ENCODE measurements around the gene NET1. TPM values are rescaled to one million over a fixed set of nuclear protein-coding genes. Genes with fewer than 3 reads are reported as not detected.

The NET1 gene
- total RNA-seq, 1 donor from 2014 or later, result 113 TPM

DNA sequence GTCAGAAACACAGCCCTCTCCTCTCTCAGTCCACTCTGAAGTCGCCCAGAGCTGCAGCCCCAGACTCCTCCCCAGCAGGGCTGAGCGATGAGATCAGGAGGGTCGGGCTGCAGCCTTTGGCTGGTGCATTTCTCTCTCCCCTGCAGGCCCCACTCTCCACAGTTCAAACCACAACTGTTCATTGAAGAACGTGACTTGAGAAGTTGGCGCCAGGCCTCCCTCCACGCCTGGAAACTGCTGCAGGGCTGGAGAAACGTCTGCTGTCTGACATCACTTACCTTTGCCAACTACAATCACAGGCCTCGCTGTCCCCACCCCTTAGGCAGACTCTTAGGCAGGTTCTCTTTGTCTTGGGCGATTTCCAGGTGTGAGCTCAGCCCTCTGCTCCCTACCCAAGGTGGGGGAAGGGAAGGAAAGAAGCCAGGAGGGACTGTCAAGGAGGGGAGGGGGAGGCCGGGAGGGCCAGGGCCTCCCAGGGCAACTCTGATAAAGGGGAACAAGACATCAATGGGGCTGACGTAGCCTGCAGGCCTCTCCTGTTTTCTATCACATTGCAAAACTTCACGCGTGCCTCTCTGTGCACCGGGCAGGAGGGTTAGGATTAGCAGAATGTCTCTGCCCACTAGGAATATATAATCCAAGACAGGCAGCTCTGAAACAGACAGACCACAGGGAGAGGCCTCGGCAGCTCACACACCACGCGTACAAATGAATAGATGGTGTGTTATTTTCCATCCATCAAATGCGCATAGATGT is 54.3 kb downstream of the NET1 start:
- Histone ChIP-seq H3K36me3 (ENCODE audit: control insufficient read depth, insufficient read depth, low read length) (no peaks in the 10 kb centered on the region), H3K27me3 (ENCODE audit: control insufficient read depth, insufficient read depth, low read length) (no peaks in the 10 kb centered on the region), H3K4me3 (ENCODE audit: low read depth, low read length) (no peak overlapping the region)
- TF ChIP-seq, protein P1, sequence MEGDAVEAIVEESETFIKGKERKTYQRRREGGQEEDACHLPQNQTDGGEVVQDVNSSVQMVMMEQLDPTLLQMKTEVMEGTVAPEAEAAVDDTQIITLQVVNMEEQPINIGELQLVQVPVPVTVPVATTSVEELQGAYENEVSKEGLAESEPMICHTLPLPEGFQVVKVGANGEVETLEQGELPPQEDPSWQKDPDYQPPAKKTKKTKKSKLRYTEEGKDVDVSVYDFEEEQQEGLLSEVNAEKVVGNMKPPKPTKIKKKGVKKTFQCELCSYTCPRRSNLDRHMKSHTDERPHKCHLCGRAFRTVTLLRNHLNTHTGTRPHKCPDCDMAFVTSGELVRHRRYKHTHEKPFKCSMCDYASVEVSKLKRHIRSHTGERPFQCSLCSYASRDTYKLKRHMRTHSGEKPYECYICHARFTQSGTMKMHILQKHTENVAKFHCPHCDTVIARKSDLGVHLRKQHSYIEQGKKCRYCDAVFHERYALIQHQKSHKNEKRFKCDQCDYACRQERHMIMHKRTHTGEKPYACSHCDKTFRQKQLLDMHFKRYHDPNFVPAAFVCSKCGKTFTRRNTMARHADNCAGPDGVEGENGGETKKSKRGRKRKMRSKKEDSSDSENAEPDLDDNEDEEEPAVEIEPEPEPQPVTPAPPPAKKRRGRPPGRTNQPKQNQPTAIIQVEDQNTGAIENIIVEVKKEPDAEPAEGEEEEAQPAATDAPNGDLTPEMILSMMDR (IDR thresholded peaks at IDR 0.05; ENCODE audit: insufficient read depth, low read length, poor library complexity, severe bottlenecking), result no peak
- peak; percentile 63 for DNase-seq (ENCODE audit: low read depth)

DNA sequence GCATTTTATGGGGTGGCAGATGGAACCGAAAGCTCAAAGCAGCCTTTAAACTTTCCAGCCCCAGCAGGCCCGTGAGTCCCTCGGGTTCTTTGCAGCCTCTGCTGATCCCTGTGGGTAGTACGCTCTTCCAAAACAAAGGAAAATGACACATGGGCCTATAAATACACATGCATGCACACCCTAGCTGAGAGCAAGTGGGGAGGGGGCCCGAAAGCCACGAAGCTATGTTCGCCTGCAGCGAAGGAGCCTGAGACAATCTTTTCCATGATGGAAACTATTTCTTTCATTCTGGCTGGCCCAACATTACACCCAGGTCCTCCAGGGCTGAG is 54.8 kb downstream of the NET1 start:
- TF ChIP-seq, protein P1 (IDR thresholded peaks at IDR 0.05; ENCODE audit: insufficient read depth, low read length, poor library complexity, severe bottlenecking), result no peak
- H3K4me3 ChIP-seq (ENCODE audit: low read depth, low read length), result no peak overlapping the region
- no peaks in the 10 kb centered on the region for H3K36me3 ChIP-seq (ENCODE audit: control insufficient read depth, insufficient read depth, low read length)
- H3K27me3 ChIP-seq (ENCODE audit: control insufficient read depth, insufficient read depth, low read length), result no peaks in the 10 kb centered on the region
- no peak for DNase-seq (ENCODE audit: low read depth)

DNA sequence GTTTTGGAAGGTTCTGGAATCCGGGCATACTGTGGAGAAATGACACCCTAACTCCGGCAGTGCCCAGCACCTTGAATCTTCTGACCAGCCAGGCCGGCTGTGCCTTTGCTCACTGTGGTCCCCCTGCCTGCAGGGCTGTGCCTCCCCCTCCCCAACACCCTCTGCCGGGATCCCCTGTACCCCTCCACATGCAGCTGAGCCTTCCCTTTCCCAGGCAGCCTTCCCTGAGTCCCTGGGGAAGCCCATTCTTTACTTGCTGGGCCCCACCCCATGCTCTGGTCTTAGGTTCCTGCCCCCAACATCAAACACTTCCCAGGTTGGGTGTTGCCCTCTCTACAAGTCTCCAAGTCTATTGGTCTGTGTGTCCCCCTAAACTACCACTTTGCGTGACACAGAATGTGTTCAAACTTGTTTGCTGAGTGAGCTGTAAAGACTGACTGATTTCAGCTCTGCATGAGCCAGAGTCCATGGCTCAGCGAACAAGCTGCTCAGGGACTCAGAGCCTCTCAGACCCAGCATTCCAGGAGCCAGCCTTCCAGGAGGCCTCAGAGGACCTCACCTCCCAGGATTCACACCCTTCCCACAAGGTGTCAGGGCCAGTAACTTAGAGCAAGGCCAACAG is 55.4 kb downstream of the NET1 start:
- no peaks in the 10 kb centered on the region for H3K36me3 ChIP-seq (ENCODE audit: control insufficient read depth, insufficient read depth, low read length)
- no peak overlapping the region for H3K4me3 ChIP-seq (ENCODE audit: low read depth, low read length)
- no peak for DNase-seq (ENCODE audit: low read depth)
- TF ChIP-seq, protein P1 (IDR thresholded peaks at IDR 0.05; ENCODE audit: insufficient read depth, low read length, poor library complexity, severe bottlenecking), result no peak
- no peaks in the 10 kb centered on the region for H3K27me3 ChIP-seq (ENCODE audit: control insufficient read depth, insufficient read depth, low read length)

DNA sequence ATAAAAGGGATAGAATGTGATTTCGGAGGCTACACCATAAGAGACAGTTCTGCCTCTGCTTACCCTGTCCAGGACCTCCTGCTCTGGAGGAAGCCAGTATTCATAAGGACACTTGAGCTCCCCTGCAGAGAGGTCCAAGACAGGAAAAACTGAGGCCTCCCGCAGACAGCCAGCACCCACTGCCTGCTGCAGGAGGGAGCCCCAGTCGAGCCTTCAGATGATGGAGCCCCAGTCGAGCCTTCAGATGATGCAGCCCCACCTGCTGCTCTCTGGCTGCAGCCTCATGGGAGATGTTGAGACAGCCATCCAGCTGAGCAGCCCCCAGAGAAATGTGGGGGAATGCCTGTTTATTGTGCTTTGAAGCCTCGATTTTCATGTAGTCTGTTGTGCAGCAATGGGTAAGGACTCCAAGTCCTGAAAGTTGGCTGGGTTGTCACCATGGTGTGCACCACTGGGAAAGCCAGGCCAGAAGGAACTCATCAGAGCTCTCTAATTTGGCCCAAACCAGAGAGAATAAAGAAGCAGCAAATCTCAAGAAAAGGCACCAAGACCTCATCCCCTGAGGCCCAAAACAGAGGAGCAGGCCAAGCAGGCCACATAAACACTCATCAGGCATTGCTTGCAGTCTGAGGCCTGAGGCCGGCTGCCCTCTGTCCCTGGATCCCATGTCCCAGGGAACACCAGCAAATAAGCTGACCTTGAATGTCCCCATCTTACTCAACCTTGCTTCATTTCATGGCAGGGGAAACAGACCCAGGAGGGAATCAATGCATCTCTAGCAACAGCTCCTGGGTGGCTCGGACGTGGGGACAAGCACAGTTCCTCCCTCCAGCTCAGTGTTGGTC is 56.1 kb downstream of the NET1 start:
- TF ChIP-seq, protein P1 (IDR thresholded peaks at IDR 0.05; ENCODE audit: insufficient read depth, low read length, poor library complexity, severe bottlenecking), result no peak
- DNase-seq (ENCODE audit: low read depth), result no peak

DNA sequence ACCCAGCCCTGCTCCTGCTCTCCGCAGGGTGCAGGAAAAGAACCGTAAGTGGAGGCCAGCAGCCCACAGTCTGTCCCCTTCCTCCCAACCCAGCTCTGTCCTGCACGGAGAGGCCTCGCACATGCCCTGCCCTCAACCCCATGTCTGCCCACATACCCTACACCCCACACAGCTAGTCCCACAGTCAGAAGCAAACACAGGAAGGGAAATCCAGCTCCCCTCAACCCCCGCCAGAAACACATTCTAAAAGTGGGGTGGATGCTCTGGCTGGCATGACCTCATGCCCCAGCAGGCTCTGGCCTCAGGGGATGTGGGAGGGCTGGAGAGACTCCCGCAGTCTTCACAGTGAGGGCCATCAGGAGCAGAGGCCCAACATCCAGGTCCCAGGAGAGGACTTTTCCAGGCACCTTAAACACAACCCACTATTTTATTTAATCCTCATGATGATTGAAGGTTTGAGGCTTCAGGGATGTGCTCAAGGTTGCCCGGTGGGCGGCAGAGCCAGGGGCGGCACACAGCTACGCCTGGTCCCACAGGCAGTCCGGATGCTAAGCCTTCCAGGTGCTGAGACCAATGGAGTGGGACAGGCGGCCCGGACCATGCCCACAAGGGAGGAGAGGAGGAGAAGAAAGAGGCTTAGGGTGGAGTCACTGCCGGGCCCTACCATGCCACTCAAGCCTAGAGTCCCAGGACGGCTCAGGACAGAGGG is 57.1 kb downstream of the NET1 start:
- DNase-seq (ENCODE audit: low read depth), result no peak
- Histone ChIP-seq H3K4me3 (ENCODE audit: low read depth, low read length) (no peak overlapping the region), H3K36me3 (ENCODE audit: control insufficient read depth, insufficient read depth, low read length) (no peaks in the 10 kb centered on the region), H3K27me3 (ENCODE audit: control insufficient read depth, insufficient read depth, low read length) (no peaks in the 10 kb centered on the region)
- TF ChIP-seq, protein P1 (IDR thresholded peaks at IDR 0.05; ENCODE audit: insufficient read depth, low read length, poor library complexity, severe bottlenecking), result no peak

More for the DNA sequence above, 56.1 kb downstream of the NET1 start:
- H3K4me3 ChIP-seq (ENCODE audit: low read depth, low read length), result no peak overlapping the region
- H3K36me3 ChIP-seq (ENCODE audit: control insufficient read depth, insufficient read depth, low read length), result no peaks in the 10 kb centered on the region
- H3K27me3 ChIP-seq (ENCODE audit: control insufficient read depth, insufficient read depth, low read length), result no peaks in the 10 kb centered on the region

Data from kidney epithelial cell (primary cell).